EL (cell line): ENCODE measurements around the gene DNAH12.
"Not testable (repeated sequence)": the region's sequence is repeated elsewhere in the genome, so short reads cannot be mapped to it uniquely, and the experiment has no call there.

ENCODE experiments used
- DNase-seq: peaks from one replicate; pipeline ENCODE4 v3.0.0-alpha.2; 2016

Gene DNAH12

GRCh38 chr3:57518276-57518915, 25.7 kb downstream of the DNAH12 start:
- DNase-seq: peak; percentile 70

- peak; percentile 10 for DNase-seq
These were observed 32.0 kb downstream of the DNAH12 start for GRCh38 chr3:57512166-57512565.

GRCh38 chr3:57505901-57506300, 38.2 kb downstream of the DNAH12 start:
- no peak for DNase-seq

- no peak for DNase-seq
These were observed 43.6 kb downstream of the DNAH12 start for GRCh38 chr3:57500506-57500905.

GRCh38 chr3:57497904-57498303, 46.2 kb downstream of the DNAH12 start:
- DNase-seq: no peak

GRCh38 chr3:57484563-57484962, 59.6 kb downstream of the DNAH12 start:
- no peak for DNase-seq

GRCh38 chr3:57477193-57477592, 67.0 kb downstream of the DNAH12 start:
- DNase-seq: not testable (repeated sequence)

- no peak for DNase-seq
These were observed 79.3 kb downstream of the DNAH12 start for GRCh38 chr3:57464801-57465200.

- no peak for DNase-seq
These were observed 80.1 kb downstream of the DNAH12 start for GRCh38 chr3:57464011-57464410.

GRCh38 chr3:57451150-57451846, 92.8 kb downstream of the DNAH12 start:
- DNase-seq: no peak

GRCh38 chr3:57449276-57449847, 94.8 kb downstream of the DNAH12 start:
- not testable (repeated sequence) for DNase-seq

- DNase-seq: not testable (repeated sequence)
These were observed 95.7 kb downstream of the DNAH12 start for GRCh38 chr3:57448489-57448888.

GRCh38 chr3:57446318-57446841, 97.8 kb downstream of the DNAH12 start:
- DNase-seq: peak; percentile 38

GRCh38 chr3:57444469-57444868, 99.7 kb downstream of the DNAH12 start:
- no peak for DNase-seq

GRCh38 chr3:57440144-57440543, 104.0 kb downstream of the DNAH12 start:
- DNase-seq: not testable (repeated sequence)

- not testable (repeated sequence) for DNase-seq
These were observed 105.7 kb downstream of the DNAH12 start for GRCh38 chr3:57438460-57438859.

- no peak for DNase-seq
These were observed 107.9 kb downstream of the DNAH12 start for GRCh38 chr3:57436195-57436761.

GRCh38 chr3:57434041-57434440, 110.1 kb downstream of the DNAH12 start:
- DNase-seq: peak; percentile 43

- no peak for DNase-seq
These were observed 120.8 kb downstream of the DNAH12 start for GRCh38 chr3:57423335-57423734.

GRCh38 chr3:57421336-57421735, 122.8 kb downstream of the DNAH12 start:
- DNase-seq: no peak

GRCh38 chr3:57420001-57420400, 124.1 kb downstream of the DNAH12 start:
- DNase-seq: no peak

GRCh38 chr3:57411715-57412114, 132.4 kb downstream of the DNAH12 start:
- DNase-seq: no peak

GRCh38 chr3:57409471-57409870, 134.7 kb downstream of the DNAH12 start:
- DNase-seq: no peak

GRCh38 chr3:57402675-57403074, 141.5 kb downstream of the DNAH12 start:
- DNase-seq: no peak
